ENCODE results near the gene HNRNPF. TPM values are rescaled to one million over a fixed set of nuclear protein-coding genes. Genes with fewer than 3 reads are reported as not detected.

HNRNPF gene
- total RNA-seq, 4 donors from 2014 or later = 138 to 215 (median 180) TPM

DNA sequence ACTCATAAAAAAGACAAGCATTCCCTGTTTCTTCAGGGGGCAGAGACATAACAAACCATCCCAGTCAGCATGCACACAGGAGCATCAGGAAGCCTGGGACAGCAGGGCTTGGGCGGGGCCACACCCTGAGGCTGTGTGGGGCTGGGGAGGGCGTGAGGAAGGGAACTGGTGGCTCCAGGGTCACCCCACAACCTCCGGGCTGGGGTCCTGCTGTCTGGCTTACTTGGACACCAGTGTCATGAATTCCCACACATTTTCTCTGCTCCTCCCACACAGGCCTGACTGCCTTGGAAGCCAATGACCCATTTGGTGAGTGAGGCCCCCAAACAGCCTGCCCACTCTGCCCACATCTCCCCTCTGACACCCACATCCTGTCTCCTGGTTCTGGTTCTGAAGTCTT lies 34.8 kb downstream of the HNRNPF start:
- Histone ChIP-seq H3K27ac (no peak overlapping the region), H3K27me3 (no peaks in the 10 kb centered on the region), H3K36me3 (no peaks in the 10 kb centered on the region), H3K4me3 (no peak overlapping the region), H3K4me1 (no peaks in the 10 kb centered on the region), H3K9me3 (no peaks in the 10 kb centered on the region)
- WGBS, 2 donors (ENCODE audit: low coverage in 1 of 2) = 80% methylated on average over 1 of the region's 3 CpGs; no CpG with 5 or more reads in 1 of the 2 donors
- ATAC-seq = no peak
- TF ChIP-seq POLR2A (IDR thresholded peaks at IDR 0.05) (no peak), EP300 (IDR thresholded peaks at IDR 0.05) (no peak), POLR2AphosphoS5 (IDR thresholded peaks at IDR 0.05) (no peak), CTCF (IDR thresholded peaks at IDR 0.05) (no peak)

DNA sequence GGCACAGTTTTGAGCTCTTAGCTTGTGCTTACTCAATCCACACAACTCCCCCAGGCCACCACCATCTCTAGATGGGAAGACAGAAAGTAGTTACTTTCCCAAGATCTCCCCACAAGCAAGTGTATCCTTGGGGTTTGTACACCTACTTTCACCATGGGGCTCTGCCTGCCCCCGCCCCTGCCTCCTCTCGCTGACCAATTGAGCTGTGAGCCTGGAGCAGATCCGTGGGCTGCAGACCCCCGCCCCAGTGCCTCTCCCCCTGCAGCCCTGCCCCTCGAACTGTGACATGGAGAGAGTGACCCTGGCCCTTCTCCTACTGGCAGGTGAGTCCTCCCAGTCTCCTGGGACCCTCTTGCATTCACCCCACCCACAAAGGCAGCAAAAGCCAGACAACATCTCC lies 35.5 kb downstream of the HNRNPF start:
- Histone ChIP-seq H3K4me1 (no peaks in the 10 kb centered on the region), H3K27ac (no peak overlapping the region), H3K36me3 (no peaks in the 10 kb centered on the region), H3K4me3 (no peak overlapping the region), H3K27me3 (no peaks in the 10 kb centered on the region), H3K9me3 (no peaks in the 10 kb centered on the region)
- no peak for ATAC-seq
- 55 to 80% methylated on average over 2 to 4 of the region's 5 CpGs for WGBS, 2 donors (ENCODE audit: low coverage in 1 of 2)
- TF ChIP-seq POLR2A (IDR thresholded peaks at IDR 0.05) (no peak), CTCF (IDR thresholded peaks at IDR 0.05) (no peak), EP300 (IDR thresholded peaks at IDR 0.05) (no peak)

- ATAC-seq = no peak
- Histone ChIP-seq H3K27me3 (no peaks in the 10 kb centered on the region), H3K36me3 (no peaks in the 10 kb centered on the region), H3K9me3 (no peaks in the 10 kb centered on the region), H3K27ac (no peak overlapping the region), H3K4me3 (no peak overlapping the region), H3K4me1 (no peaks in the 10 kb centered on the region)
- WGBS, 2 donors (ENCODE audit: low coverage in 1 of 2) = no CpG with 5 or more reads among the region's 1 CpG
- TF ChIP-seq POLR2AphosphoS5 (IDR thresholded peaks at IDR 0.05) = no peak
- no peak for TF ChIP-seq EP300 (IDR thresholded peaks at IDR 0.05)
- TF ChIP-seq POLR2A (IDR thresholded peaks at IDR 0.05) = no peak
- no peak for TF ChIP-seq CTCF (IDR thresholded peaks at IDR 0.05)
Measured at GRCh38 chr10:43372765-43373361, 36.1 kb downstream of the HNRNPF start.

- H3K9me3 ChIP-seq = no peaks in the 10 kb centered on the region
- no peaks in the 10 kb centered on the region for H3K4me1 ChIP-seq
- H3K4me3 ChIP-seq = no peak within 1 kb of the TSS
- WGBS, 2 donors (ENCODE audit: low coverage in 1 of 2) = 45% methylated on average over 2 of the region's 13 CpGs; no CpG with 5 or more reads in 1 of the 2 donors
- ATAC-seq = no peak
- TF ChIP-seq EP300 (IDR thresholded peaks at IDR 0.05) (no peak), POLR2AphosphoS5 (IDR thresholded peaks at IDR 0.05) (no peak)
- no peaks in the 10 kb centered on the region for H3K27me3 ChIP-seq
- no peak within 1 kb of the TSS for H3K27ac ChIP-seq
- no peaks in the 10 kb centered on the region for H3K36me3 ChIP-seq
Measured at GRCh38 chr10:43371418-43371817, 37.6 kb downstream of the HNRNPF start, which contains the start of gene FXYD4. FXYD4 (plus strand) TSS chr10:43371636; CDS start chr10:43373747, 2,111 bp downstream.

DNA sequence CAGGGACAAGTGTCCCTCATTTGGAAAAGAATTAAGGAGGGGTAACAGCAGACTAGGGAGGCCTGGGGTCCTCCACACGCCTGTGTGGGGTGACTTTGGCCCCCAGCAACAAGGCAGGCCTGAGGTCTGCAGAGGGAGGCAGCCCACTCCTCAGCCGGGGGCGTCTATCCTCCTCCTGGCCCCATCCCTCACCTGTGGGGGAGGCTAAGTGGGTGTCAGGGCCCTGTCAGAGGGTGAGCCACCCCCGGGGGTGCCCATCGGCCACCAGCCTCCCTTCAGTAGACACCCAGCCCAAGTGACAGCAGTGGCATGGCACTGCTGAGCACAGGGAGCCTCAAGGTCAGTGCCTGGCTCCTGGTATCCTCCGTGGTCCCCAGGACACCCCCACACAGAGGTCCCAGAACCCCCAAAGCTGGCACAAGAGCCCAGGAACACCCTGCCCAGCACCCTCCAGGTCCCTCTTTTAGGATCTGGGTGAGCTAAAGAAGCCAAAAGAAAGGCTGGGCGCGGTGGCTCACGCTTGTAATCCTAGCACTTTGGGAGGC lies 38.2 kb downstream of the HNRNPF start:
- Histone ChIP-seq H3K4me1 (no peaks in the 10 kb centered on the region), H3K9me3 (no peaks in the 10 kb centered on the region), H3K36me3 (no peaks in the 10 kb centered on the region), H3K27me3 (no peaks in the 10 kb centered on the region), H3K4me3 (no peak overlapping the region), H3K27ac (no peak overlapping the region)
- WGBS, 2 donors (ENCODE audit: low coverage in 1 of 2) = 33 to 100% methylated on average over 1 to 3 of the region's 9 CpGs
- no peak for ATAC-seq
- TF ChIP-seq CTCF (IDR thresholded peaks at IDR 0.05) = no peak
- TF ChIP-seq POLR2A (IDR thresholded peaks at IDR 0.05) = no peak
- TF ChIP-seq EP300 (IDR thresholded peaks at IDR 0.05) = no peak
- no peak for TF ChIP-seq POLR2AphosphoS5 (IDR thresholded peaks at IDR 0.05)

All from gastroesophageal sphincter (tissue), 4 donors.